ENCODE results near the gene ZNF48. TPM values are rescaled to one million over a fixed set of nuclear protein-coding genes. Genes with fewer than 3 reads are reported as not detected.
A peak's percentile ranks its signal among the peaks of the same experiment; 100 is the strongest.

Gene ZNF48
- polyA plus RNA-seq, 1 donor = 6.4 TPM

GRCh38 chr16:30377812-30378235, 17.4 kb upstream of the ZNF48 start:
- Histone ChIP-seq H3K36me3 (ENCODE audit: control insufficient read depth, insufficient read depth, low read length) (peaks cover 2% of the 10 kb centered on the region), H3K4me3 (ENCODE audit: low read length) (peak overlapping the region; percentile 65), H3K27me3 (ENCODE audit: control insufficient read depth, insufficient read depth, low read length) (no peaks in the 10 kb centered on the region), H3K4me1 (ENCODE audit: control insufficient read depth, insufficient read depth, low read length) (peaks cover 10% of the 10 kb centered on the region), H3K27ac (ENCODE audit: low read length) (peak overlapping the region; percentile 95), H3K9me3 (ENCODE audit: control insufficient read depth, low read depth, low read length) (no peaks in the 10 kb centered on the region)
- WGBS (ENCODE audit: insufficient coverage, low lambda C conversion rate) = no CpG with 5 or more reads among the region's 39 CpGs
- peak; percentile 90 to 92 for DNase-seq

- no CpG with 5 or more reads among the region's 67 CpGs for WGBS (ENCODE audit: insufficient coverage, low lambda C conversion rate)
- H3K9me3 ChIP-seq (ENCODE audit: control insufficient read depth, low read depth, low read length) = no peaks in the 10 kb centered on the region
- DNase-seq = peak; percentile 98
- peak overlapping the region; percentile 65 for H3K4me3 ChIP-seq (ENCODE audit: low read length)
- H3K4me1 ChIP-seq (ENCODE audit: control insufficient read depth, insufficient read depth, low read length) = peaks cover 10% of the 10 kb centered on the region
- H3K27me3 ChIP-seq (ENCODE audit: control insufficient read depth, insufficient read depth, low read length) = no peaks in the 10 kb centered on the region
- H3K27ac ChIP-seq (ENCODE audit: low read length) = peak overlapping the region; percentile 95
- peaks cover 2% of the 10 kb centered on the region for H3K36me3 ChIP-seq (ENCODE audit: control insufficient read depth, insufficient read depth, low read length)
These were observed 16.7 kb upstream of the ZNF48 start for GRCh38 chr16:30378236-30379157.

GRCh38 chr16:30379158-30379783, 15.9 kb upstream of the ZNF48 start:
- peaks cover 10% of the 10 kb centered on the region for H3K4me1 ChIP-seq (ENCODE audit: control insufficient read depth, insufficient read depth, low read length)
- peak overlapping the region; percentile 51 for H3K4me3 ChIP-seq (ENCODE audit: low read length)
- H3K27ac ChIP-seq (ENCODE audit: low read length) = peak overlapping the region; percentile 86
- H3K9me3 ChIP-seq (ENCODE audit: control insufficient read depth, low read depth, low read length) = no peaks in the 10 kb centered on the region
- DNase-seq = peak in 1 of 2 donors; percentile 3
- no peaks in the 10 kb centered on the region for H3K27me3 ChIP-seq (ENCODE audit: control insufficient read depth, insufficient read depth, low read length)
- peaks cover 2% of the 10 kb centered on the region for H3K36me3 ChIP-seq (ENCODE audit: control insufficient read depth, insufficient read depth, low read length)
- 28% methylated on average over 2 of the region's 27 CpGs for WGBS (ENCODE audit: insufficient coverage, low lambda C conversion rate)

GRCh38 chr16:30380072-30380802, 15.0 kb upstream of the ZNF48 start:
- no CpG with 5 or more reads among the region's 4 CpGs for WGBS (ENCODE audit: insufficient coverage, low lambda C conversion rate)
- Histone ChIP-seq H3K27ac (ENCODE audit: low read length) (no peak overlapping the region), H3K9me3 (ENCODE audit: control insufficient read depth, low read depth, low read length) (no peaks in the 10 kb centered on the region), H3K4me1 (ENCODE audit: control insufficient read depth, insufficient read depth, low read length) (peaks cover 10% of the 10 kb centered on the region), H3K36me3 (ENCODE audit: control insufficient read depth, insufficient read depth, low read length) (peaks cover 2% of the 10 kb centered on the region), H3K27me3 (ENCODE audit: control insufficient read depth, insufficient read depth, low read length) (no peaks in the 10 kb centered on the region), H3K4me3 (ENCODE audit: low read length) (no peak overlapping the region)
- no peak for DNase-seq

- H3K27ac ChIP-seq (ENCODE audit: low read length) = no peak overlapping the region
- no CpG with 5 or more reads among the region's 6 CpGs for WGBS (ENCODE audit: insufficient coverage, low lambda C conversion rate)
These were observed 14.4 kb upstream of the ZNF48 start for GRCh38 chr16:30380803-30381208.

GRCh38 chr16:30381291-30382041, 13.8 kb upstream of the ZNF48 start:
- DNase-seq = no peak
- Histone ChIP-seq H3K4me3 (ENCODE audit: low read length) (no peak overlapping the region), H3K36me3 (ENCODE audit: control insufficient read depth, insufficient read depth, low read length) (peaks cover 2% of the 10 kb centered on the region), H3K27ac (ENCODE audit: low read length) (no peak overlapping the region), H3K27me3 (ENCODE audit: control insufficient read depth, insufficient read depth, low read length) (no peaks in the 10 kb centered on the region), H3K9me3 (ENCODE audit: control insufficient read depth, low read depth, low read length) (no peaks in the 10 kb centered on the region), H3K4me1 (ENCODE audit: control insufficient read depth, insufficient read depth, low read length) (peaks cover 10% of the 10 kb centered on the region)
- WGBS (ENCODE audit: insufficient coverage, low lambda C conversion rate) = no CpG with 5 or more reads among the region's 13 CpGs

More at GRCh38 chr16:30380803-30381208, 14.4 kb upstream of the ZNF48 start:
- no peak overlapping the region for H3K4me3 ChIP-seq (ENCODE audit: low read length)
- H3K9me3 ChIP-seq (ENCODE audit: control insufficient read depth, low read depth, low read length) = no peaks in the 10 kb centered on the region
- no peak for DNase-seq
- H3K4me1 ChIP-seq (ENCODE audit: control insufficient read depth, insufficient read depth, low read length) = peaks cover 10% of the 10 kb centered on the region
- peaks cover 2% of the 10 kb centered on the region for H3K36me3 ChIP-seq (ENCODE audit: control insufficient read depth, insufficient read depth, low read length)
- H3K27me3 ChIP-seq (ENCODE audit: control insufficient read depth, insufficient read depth, low read length) = no peaks in the 10 kb centered on the region

GRCh38 chr16:30382111-30382881, 12.9 kb upstream of the ZNF48 start, which contains the start of gene SEPTIN1:
SEPTIN1 (minus strand) TSS chr16:30382561; CDS start chr16:30382542, 19 bp downstream.
- Histone ChIP-seq H3K4me1 (ENCODE audit: control insufficient read depth, insufficient read depth, low read length) (peaks cover 7% of the 10 kb centered on the region), H3K4me3 (ENCODE audit: low read length) (no peak within 1 kb of the TSS), H3K27ac (ENCODE audit: low read length) (no peak within 1 kb of the TSS), H3K36me3 (ENCODE audit: control insufficient read depth, insufficient read depth, low read length) (peaks cover 2% of the 10 kb centered on the region), H3K27me3 (ENCODE audit: control insufficient read depth, insufficient read depth, low read length) (no peaks in the 10 kb centered on the region), H3K9me3 (ENCODE audit: control insufficient read depth, low read depth, low read length) (no peaks in the 10 kb centered on the region)
- WGBS (ENCODE audit: insufficient coverage, low lambda C conversion rate) = no CpG with 5 or more reads among the region's 12 CpGs
- DNase-seq = no peak

GRCh38 chr16:30383521-30383920, 11.7 kb upstream of the ZNF48 start:
- Histone ChIP-seq H3K4me1 (ENCODE audit: control insufficient read depth, insufficient read depth, low read length) (peaks cover 5% of the 10 kb centered on the region), H3K9me3 (ENCODE audit: control insufficient read depth, low read depth, low read length) (no peaks in the 10 kb centered on the region), H3K36me3 (ENCODE audit: control insufficient read depth, insufficient read depth, low read length) (peaks cover 2% of the 10 kb centered on the region), H3K27ac (ENCODE audit: low read length) (no peak overlapping the region), H3K4me3 (ENCODE audit: low read length) (no peak overlapping the region), H3K27me3 (ENCODE audit: control insufficient read depth, insufficient read depth, low read length) (no peaks in the 10 kb centered on the region)
- 43% methylated on average over 1 of the region's 2 CpGs for WGBS (ENCODE audit: insufficient coverage, low lambda C conversion rate)
- no peak for DNase-seq

GRCh38 chr16:30394592-30395154, 547 bp upstream of the ZNF48 start:
- DNase-seq = peak in 1 of 2 donors; percentile 45
- Histone ChIP-seq H3K27ac (ENCODE audit: low read length) (peak overlapping the region; percentile 70), H3K4me3 (ENCODE audit: low read length) (peak overlapping the region; percentile 70), H3K36me3 (ENCODE audit: control insufficient read depth, insufficient read depth, low read length) (peaks cover 16% of the 10 kb centered on the region), H3K27me3 (ENCODE audit: control insufficient read depth, insufficient read depth, low read length) (no peaks in the 10 kb centered on the region), H3K9me3 (ENCODE audit: control insufficient read depth, low read depth, low read length) (peaks cover 3% of the 10 kb centered on the region), H3K4me1 (ENCODE audit: control insufficient read depth, insufficient read depth, low read length) (peaks cover 17% of the 10 kb centered on the region)
- WGBS (ENCODE audit: insufficient coverage, low lambda C conversion rate) = 18% methylated on average over 3 of the region's 31 CpGs

All from large intestine (tissue), 3 donors.